Activated gamma-delta T cell (primary cell): Measurements from ENCODE around the gene GADD45G.

Source experiments
- DNase-seq: peaks from one replicate; lab custom pipeline; 2025; lab: John Stamatoyannopoulos, UW

GADD45G gene

DNA sequence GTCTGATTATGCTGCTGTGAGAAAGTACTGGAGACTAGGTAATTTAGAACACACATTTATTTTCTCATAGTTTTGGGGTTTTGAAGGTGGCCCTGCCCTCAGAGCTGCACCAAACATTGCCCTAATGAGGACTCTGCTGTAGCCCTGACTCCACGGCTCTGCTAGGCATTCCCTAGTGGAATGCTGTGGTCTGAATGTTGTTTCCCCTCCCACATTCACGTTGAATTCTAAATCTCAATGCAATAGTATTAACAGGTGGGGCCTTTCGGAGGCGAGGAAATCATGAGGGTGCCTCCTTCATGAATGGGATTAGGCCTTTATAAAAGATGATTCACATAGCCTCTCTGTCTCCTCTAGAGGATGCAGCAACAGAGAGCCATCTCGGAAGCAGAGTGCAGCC, 25.7 kb downstream of the GADD45G start:
- DNase-seq, result no peak

- no peak for DNase-seq
Observed at GRCh38 chr9:89631384-89631783, 26.6 kb downstream of the GADD45G start.

DNA sequence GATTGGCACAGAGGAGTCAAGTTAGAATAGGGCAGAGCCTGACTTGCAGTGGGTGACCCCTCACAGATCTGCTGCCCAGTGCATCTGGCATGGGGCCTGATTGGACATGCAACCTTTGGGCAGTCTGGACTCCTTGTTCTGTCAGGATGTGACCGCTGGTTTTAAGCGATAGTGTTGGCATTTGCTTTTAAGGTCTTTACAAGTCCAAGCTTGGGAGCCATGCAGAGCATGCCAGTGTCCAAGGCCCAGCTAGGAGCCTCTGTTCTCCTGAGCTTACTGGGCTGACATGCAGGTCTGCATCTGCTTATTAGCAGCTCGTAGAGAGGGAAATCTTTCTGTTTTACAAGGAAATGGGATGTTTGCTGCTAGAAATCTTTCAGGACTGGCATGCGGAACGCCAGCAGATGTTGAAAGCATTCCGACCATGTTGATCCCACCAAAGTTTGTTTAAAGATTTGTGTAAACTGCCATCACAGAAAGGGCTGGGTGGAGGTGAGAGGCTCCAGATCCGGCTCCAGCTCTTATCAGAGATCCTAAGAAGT, 27.5 kb downstream of the GADD45G start:
- no peak for DNase-seq

DNA sequence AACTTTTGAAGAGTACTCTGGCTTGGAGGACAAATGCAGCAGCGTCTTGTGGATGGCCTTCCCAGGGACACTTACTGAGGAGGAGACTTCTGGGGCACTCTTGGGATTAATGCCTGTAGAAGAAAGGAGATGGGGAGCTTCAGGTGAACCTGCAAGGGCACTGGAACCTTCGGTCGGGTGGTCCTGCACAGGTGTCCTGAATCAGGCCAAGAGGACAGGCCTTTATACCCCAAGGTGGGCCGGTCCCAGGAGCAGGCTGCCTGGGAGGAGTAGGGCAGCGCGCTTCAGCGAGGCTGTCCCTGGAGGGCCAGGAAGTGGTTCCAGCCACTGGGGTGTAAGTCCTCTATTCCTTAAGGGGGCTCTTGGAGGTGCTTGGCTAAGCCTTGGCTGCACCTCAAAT, 27.9 kb downstream of the GADD45G start:
- DNase-seq, result no peak

DNA sequence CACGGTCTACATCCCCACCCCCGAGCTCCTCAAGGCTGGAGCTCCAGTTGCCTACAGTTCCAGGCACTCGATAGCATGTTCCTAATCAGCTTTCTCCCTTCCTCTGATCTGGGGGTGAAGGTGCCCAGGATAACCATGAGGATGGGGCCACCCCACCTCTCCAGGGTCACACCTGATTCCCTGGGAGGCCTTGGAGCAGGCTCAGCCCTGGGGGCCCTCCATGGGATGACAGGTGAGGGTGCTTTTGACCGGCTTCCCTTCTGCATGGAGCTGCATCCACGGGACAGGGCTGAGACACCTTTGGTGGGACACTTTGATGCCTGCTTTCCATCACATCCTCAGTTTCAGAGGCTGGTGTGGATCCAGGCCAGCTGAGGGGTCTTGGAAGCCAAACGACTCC, 28.6 kb downstream of the GADD45G start:
- no peak for DNase-seq

GRCh38 chr9:89633920-89634319, 29.1 kb downstream of the GADD45G start:
- no peak for DNase-seq

- DNase-seq, result no peak
Observed at GRCh38 chr9:89634995-89635742, 30.4 kb downstream of the GADD45G start.

DNA sequence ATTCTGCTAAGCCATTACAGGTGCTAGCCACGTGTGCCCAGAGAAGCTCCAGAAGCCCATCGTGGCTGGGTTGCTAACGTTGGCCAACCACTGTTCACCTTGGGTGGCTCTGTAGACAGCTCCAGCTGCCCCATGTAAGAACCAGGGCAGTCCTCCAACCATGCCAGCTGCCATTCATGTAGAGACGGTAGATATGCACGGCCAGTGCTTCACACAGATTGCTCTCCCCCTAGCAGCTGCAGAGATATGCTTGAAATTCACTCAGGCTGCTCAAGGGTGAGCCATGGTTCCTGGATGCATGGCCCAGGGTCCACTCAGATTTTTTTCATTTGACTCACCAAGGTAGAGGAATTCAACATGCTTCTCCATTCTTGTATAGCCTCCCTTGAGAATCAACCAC, 31.0 kb downstream of the GADD45G start:
- DNase-seq, result no peak

DNA sequence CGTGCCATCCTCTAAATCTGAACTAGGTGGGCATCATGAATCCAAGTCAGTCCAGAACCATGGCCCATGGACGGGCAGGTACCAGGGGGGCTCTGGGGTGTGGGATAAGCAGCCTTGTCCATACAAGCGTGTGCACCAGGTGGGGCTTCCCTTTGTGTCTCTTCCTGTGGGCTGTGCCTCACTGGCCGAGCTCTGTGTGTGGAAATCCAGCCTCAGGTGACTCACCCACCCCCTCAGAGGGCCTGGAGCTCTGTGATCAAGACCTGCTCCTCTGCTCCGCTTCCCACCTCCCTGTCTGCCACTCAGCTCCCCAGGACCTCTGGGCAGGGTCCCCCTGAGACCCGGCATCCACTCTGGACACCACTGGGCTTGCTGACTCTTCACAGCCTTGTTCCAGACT, 33.0 kb downstream of the GADD45G start:
- no peak for DNase-seq

- DNase-seq, result no peak
Observed at GRCh38 chr9:89638359-89638758, 33.5 kb downstream of the GADD45G start.

- no peak for DNase-seq
Observed at GRCh38 chr9:89638893-89639292, 34.1 kb downstream of the GADD45G start.

DNA sequence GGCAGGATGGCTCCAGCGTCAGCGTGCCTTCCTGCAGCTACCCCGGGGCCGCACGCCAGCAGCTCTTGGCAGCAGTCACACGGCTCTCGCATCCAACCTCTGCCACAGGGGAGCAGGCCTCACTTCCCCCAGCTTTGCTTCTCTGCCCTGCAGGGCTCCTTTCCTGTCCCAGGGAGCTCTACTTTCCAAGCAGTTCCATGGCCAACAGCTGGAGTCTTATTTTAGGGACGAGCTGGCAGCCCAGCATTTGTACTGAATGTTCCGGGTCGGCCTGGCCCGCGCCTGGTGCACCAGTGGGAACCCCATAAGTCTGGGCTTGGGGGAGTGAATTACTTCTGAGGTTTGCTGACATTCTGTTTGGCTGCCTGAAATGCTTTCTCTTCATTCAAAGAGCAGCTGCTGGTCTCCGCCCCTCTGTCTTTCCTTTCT, 34.6 kb downstream of the GADD45G start:
- no peak for DNase-seq

- no peak for DNase-seq
Observed at GRCh38 chr9:89639961-89640360, 35.1 kb downstream of the GADD45G start.

- DNase-seq, result no peak
Observed at GRCh38 chr9:89640361-89640760, 35.5 kb downstream of the GADD45G start.

- DNase-seq, result no peak
Observed at GRCh38 chr9:89640801-89641200, 36.0 kb downstream of the GADD45G start.

- DNase-seq, result no peak
Observed at GRCh38 chr9:89641980-89642379, 37.2 kb downstream of the GADD45G start.

DNA sequence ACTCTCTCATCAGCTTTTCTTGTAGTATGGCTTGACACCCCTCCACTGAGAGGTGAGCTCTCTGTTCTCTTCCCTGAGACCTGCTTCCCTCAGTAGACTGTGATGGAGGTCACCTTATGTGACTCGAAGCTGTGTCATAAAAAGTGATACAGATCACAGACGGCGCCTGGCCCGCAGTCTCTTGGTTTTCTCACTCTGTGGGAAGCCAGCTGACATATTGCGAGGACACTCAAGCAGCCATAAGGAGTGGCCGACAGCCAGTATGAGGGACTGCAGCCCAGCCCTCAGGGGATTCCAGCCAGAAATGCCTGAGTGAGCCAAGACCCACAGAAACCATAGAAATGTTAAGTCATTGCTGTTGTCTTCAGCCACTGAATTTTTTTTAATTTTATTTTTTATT, 38.0 kb downstream of the GADD45G start:
- DNase-seq, result no peak

DNA sequence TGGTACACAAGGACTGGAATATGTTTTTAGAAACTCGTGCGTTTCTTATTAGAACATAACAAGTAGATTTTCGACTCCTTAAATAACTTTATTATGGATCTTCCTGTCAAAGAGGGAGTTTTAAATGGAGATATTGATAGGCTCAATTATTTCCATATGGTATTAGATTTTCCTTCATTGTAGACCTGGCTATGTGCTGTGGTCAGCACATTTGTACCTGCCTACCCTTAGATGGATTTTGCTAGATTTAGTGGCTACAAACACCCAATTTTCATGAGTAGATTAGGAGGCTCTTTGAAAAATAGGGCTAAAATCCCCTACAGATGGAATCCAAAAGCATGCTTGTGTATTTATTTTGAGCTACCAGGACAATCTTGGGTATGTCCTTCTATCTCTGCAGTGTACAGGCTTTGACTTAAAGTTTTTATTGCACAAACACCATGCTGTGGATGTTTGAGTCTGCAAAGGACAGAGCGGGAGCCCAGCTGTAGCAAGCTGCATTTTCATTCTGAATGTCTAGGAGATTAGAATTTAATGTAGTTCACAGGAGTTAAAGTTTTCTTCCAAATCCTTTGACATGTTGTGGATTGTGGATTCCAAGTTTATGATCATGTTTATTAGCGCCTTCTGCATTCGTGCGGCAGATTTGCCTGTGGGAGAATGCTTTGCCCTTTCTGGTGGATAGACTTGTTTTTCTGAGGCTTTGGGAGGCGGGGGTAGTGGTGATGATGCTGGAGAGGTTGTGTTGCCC, 41.6 kb downstream of the GADD45G start:
- no peak for DNase-seq

GRCh38 chr9:89647366-89648128, 42.7 kb downstream of the GADD45G start:
- no peak for DNase-seq

DNA sequence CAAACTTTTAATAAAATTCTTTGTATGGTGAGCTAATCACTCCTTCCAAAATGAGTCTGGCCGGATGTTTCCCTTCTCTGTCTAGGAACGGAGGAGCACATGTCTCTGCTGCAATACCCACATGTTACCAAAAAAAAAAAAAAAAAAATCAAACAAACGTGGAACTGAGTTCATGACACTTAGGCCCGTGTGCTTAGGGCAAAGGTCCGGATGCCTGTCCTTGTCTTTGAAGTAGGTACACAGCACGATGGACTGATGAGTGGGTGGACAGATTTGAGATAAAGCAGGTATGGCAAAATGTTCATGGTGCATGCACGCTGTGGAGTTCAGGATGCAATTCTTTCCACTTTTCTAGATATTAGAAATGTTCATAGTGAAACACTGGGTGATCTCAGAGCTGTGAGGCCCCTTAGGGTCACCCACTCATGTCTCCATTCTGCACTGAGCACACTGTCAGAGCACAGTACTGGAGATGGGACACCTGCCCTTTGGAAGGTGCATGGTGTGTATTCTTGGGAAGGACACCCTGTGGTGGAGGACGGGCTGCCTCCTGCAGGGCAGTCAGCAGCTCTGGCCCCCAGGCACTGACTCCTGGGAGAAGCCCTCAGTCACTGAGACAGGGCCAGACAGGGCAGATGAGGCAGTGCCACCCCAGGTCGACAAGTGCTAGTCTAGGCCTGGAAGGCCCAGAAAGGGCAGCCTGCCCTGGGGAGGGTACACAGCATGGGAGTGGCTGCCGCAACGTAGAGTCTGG, 43.6 kb downstream of the GADD45G start:
- DNase-seq, result no peak

DNA sequence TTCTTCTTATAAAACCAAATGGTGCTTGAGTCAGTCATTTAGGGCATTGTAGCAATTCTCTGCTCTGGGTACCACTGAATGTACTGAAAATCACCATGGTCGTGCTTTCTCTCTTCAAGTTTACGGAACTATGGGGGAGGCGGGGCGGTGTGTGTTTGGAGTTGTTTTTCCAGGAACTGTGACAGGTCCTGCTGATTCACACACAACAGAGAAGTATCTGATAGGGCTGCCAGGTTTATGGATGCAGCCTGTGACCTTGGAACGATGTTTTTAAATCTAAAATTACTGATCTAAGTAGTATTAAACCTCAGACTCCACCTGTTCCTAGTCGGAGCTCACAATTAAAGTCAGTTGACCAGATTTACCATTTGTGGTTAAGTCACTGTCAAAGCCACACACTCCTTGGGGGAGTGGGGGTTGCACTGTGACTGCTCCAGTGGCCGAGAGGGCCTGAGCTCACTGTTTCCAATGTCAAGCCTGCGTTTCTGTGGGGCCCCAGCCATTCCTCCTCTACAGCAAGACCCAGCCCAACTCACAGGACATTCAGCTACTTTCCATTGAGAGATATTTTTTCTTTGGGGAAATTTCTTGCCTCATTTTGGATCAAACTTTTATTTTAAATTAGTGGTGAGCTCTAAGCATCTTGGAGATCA, 44.4 kb downstream of the GADD45G start:
- DNase-seq, result no peak
